ENCODE data around the gene GPR61.

The GPR61 gene

DNA sequence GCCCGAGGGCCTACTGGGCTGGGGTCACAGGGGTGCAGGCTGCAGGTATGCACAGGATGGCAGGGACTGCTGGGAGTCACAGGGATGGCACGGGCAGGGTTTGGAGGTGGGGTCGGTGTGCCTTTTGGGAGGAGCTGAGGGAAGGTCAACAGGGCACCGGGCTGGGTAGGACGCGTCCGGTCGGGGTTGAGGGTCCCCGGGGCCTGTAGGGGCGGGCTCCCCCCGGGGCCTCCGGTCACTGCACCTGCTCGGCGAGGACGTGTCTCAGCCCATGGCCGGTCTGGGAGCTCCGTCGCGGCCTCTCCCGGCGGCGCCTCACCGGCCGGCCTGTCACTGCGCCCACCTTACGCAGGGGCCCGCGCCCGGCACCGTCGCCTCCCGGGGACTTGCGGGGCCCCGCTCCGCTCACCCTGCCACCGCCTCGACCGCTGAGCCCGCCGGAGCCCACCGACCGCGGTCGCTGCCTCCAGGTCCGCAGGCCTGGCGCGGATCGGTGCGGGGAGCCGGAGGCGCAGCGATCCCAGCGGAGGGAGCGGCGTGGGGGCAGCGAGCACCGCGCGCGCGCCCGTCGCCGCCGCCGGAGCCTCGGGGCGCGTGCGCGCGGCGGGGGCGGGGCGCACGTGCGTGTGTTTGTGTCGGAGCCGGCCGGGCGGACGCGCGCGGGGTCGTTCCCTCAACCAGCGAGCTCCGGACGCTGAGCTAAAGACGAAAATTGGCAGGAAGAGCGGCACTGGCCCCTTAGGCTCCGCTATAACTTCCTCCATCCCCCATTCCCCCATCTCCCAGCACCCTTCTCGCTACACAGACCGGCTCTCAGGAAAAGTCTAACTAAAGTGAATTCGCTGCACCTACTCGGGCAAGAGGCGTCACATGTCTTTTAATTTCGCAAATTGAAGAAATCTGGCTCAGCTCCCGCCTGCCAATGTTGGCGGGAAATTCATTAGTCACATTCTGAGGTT lies 30.2 kb upstream of the GPR61 start, which contains the start of gene AMIGO1:
AMIGO1 (minus strand) TSS at position 552 of the 959 bp plus-strand sequence. CDS start 815 bp downstream, outside the sequence.
- DNase-seq (ENCODE audit: low read depth) = peak; percentile 47

- no peak for DNase-seq (ENCODE audit: low read depth)
Observed at GRCh38 chr1:109513110-109513710, 26.5 kb upstream of the GPR61 start.

- no peak for DNase-seq (ENCODE audit: low read depth)
Observed at GRCh38 chr1:109514846-109515245, 24.8 kb upstream of the GPR61 start.

GRCh38 chr1:109516872-109517271 lies 22.8 kb upstream of the GPR61 start:
- no peak for DNase-seq (ENCODE audit: low read depth)

- no peak for DNase-seq (ENCODE audit: low read depth)
Observed at GRCh38 chr1:109517337-109517736, 22.3 kb upstream of the GPR61 start.

- DNase-seq (ENCODE audit: low read depth) = no peak
Observed at GRCh38 chr1:109521002-109521951, 18.4 kb upstream of the GPR61 start.

DNA sequence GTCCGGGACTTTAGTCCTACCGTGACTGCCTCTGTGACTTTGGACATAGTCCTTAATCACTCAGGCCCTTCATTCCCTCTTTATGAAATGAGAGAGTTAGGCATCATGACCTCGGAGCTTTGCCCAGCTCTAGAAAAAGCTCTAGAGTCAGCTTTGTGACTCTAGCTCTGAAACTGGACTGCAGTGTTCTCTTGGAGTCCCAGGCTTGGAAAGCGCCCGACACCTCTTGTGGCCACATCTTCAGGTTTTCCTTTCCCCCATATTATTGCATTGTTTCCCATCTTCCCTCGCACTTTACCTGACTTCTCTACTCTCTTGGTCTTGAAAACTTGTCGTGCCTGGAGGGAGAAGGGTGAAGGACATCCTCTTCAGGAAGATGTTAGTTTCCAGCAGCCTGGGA lies 17.6 kb upstream of the GPR61 start:
- DNase-seq (ENCODE audit: low read depth) = no peak

DNA sequence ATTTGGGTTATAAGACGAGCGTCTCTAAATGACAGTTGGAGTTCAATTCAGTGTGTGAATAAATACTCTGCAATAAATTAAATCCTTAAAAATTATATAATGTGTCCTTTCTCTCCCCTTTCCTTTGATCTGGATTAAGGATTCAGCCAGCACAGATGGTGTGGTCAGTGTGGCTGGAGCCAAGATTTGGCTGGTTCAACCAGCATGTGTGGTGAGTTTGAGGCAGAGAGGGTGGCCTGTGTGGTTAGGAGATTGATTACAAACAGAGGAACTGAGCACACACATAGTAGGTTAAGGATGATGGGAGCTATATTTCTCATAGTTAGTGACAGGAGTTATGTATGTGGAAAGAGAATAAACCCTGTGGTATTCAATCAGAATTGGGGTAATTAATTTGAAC lies 16.0 kb upstream of the GPR61 start:
- DNase-seq (ENCODE audit: low read depth) = no peak

DNA sequence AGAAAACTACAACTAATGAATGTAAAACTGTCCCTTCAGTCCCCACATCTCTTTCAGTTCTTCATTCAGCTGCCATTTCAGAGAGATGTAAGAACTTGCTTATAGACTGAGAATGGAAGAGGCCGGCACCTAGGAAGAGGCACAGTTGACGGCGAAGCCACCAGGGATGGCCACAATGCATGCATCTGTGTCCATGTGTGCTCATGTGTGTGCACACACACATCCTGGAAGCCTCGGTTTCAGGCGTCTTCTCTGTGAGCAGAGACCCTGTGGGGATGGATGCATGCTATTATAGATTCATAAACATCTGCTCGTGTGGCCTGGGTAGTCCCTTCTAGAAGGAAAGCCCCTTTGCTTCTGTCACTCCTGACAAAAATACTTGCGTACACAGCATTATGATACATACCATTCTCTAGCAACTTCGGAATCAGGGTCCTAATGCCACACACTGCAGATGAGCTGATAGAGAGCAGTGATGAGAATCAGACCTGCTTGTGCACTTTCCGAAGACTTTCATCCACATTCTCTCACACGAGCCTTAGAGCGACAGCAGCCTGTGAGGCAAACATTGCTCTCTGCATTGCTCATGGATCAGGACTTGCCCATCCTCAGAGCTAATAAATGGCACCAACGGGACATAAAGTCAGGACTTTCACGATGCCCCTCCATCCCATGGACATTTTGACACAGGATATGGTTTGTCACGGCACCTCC lies 12.4 kb upstream of the GPR61 start:
- DNase-seq (ENCODE audit: low read depth) = no peak

DNA sequence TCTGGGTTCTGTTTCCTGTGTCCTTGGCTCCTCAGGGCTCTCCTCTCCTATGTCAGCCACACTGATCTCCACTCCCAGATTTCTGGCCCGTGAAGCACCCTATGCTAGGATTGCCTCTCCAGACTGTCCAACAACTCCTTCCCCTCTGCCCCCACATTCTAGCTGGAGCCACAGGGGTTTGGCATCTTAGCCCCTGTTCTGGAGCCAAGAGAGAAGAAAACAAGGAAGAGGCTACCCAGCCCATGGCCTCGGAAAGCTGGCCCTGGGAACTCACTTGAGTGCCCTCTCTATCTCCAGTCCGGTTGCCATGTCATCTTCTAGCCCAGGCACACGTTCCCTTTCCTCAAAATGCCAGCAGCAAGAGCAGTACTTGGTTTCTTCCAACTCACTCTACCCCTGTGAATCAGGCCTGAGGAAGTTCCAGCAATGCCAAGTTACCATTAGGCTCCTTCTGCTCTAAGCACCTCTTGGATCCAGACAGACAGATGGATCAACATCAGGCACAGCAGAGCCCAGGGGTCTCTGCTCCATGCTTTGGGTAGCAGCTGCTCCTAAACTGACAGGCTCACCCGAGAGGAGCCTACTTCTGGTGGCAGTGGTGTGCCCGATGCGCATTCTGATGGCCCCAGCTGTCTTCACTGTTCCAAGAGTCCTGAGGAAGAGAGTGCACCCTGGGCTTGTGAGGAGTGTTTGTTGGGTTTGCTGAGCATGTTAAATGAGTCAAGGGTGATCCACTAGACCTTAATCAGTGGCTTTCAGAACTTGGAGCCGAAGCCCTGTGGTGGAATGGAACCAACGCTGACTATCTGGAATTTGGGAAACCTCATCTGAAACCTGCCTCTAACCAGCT lies 11.6 kb upstream of the GPR61 start:
- DNase-seq (ENCODE audit: low read depth) = no peak

DNA sequence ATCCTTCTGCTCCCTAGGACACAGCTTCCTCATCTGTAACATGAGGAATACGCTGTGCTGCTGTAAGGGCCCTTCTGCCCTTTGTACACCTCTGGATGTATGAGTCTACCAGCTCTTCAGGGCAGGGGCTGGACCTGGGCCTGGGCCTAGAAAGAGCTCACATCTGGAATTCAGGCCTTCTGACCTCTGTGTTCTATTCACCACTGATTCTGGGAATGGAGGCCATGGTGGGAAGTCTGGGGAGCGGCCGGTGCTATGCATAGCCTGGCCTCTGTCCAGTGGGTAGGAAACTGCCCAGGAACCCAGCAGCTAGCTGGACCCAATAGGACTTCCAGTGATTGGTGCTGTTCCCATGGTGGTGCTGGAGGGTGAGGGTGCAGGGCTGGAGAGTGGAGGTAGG lies 11.0 kb upstream of the GPR61 start:
- no peak for DNase-seq (ENCODE audit: low read depth)

DNA sequence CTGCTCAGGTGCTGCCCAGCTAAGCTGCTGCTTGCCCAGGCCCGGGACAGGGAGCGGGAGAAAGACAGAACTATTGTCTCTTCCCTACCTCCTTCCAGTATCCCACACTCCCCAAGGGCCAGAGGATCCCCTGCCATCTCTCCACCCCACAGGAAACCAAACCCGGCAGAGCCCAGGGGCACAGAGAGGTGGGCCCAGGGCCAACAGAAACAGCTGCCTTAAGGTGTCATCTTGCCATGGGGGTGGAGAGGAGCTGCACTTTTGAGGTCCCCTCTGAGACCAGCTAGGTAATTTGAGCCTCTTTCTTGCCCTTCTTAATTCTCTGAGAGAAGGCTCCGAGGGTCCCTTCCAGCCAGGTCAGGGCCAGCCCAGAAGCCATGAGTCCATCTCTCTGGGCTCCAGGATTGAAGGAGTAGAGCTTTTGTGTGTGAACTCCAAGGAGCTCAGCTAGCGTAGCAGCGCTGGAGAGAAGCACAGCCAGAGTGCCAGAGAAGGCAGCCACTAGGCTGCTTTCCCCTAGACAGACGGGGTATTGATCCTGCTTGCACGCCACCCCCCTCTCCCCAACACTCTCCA lies 9.7 kb upstream of the GPR61 start:
- DNase-seq (ENCODE audit: low read depth) = no peak

DNA sequence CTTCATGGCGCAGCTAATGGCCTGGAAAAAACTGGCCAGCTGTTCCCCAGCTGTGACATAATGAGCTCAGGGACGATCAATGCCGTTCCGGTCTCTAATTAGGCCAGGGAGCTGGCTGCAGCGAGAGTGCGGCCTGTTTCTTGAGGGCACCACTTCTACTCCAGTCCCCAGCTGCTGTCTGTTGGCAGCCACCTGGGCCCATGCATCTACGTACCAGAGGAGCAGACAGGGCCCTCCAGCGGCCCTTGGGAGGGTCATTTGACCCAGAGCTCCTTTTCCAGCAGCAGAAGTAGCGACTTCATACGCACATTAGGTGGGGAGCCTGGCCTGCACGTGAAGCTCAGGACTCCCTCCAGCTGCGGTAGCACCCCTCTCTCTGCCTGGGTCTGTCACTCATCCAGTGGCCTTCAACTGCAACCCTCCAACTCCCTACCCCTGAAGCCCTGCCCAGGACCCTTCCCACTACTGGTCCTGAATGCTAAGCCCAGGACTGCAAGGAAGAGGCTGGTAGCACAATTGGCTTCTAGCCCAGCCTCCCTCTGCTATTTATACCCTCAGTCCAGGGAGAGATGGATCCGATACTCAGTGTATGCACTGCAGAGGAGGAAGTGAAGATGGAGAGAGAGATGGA lies 9.1 kb upstream of the GPR61 start:
- DNase-seq (ENCODE audit: low read depth) = no peak

DNA sequence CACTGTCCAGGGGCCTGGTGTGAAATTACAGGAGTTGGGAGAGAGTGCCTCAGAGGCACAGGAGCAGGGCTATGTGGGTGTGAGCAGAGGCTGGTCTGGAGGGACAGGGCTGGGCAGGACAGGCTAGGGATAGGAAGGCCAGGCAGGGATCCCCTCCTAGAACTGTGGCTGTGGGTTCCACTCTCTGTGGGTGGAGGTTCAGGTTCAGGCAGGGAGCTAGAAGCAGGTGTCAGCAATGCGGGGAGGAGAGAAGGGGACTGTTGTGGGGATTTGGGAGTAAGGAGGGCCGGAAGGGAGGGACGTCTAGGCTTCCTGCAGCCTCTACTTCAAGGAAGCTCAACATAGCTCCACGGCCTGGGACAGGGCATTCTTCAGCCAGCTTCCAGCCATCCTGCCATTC lies 8.3 kb upstream of the GPR61 start:
- no peak for DNase-seq (ENCODE audit: low read depth)

DNA sequence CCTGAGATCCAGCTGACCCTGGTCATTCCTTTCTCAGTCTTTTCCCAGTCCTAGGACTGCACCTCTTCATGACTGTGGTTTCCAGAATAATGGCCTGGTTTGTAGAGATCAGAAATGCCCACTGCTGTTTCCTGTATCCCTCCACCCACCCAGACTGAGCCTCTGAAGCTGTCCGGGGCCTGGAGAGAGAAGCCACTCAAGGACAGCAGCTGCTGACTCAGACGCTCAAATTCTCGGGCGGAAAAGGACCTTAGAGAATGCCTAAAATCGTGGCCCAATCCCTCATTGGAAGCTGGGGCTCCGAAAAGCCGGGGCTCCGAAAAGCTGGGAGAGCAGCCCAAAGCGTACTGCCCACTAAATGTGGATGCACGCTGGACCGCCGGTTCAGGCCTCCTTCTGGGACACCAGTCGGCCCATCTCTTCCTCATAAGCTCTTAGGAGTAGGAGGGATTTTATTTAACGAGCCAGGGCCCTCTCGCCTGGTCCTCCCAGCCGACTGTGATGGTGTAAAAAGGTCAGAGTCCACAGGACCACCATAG lies 7.8 kb upstream of the GPR61 start:
- DNase-seq (ENCODE audit: low read depth) = no peak

DNA sequence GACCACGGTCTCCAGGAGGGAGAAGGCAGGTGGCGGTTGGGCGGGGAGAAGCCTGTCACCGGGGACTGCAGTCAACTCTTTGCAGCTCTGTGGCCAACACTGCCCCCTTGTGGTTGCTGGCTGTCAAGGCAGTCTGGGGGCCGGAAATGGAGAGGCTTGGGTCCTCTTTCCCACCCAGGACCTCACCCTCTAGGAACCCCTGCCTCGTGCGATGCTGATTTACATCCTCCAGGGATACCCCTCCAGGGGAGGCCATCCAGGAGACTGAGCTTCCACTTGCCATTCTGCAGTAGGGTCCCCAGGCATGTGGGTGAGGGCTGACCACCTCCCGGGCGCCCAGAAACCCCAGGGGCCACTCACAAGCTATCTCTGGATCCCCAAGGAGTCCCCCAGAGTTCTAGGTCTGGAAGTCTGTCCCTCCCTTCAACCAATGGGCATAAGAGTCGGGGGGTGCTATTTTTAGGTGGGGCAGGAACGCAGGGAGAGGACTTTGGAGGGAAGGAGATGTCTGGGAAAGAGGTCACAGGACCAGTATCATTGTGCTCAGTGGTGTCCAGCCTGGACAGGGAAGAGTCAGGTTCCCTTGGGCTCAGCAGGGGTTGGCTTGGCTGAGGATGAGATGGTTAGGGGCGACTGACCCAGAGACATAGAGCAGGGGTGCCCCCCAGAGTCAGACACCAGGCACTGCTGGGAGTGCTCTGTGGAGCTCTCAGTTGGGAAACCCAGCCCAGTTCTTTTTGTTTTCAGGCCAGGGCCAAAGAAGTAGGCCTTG lies 7.1 kb upstream of the GPR61 start:
- peak; percentile 76 for DNase-seq (ENCODE audit: low read depth)

GRCh38 chr1:109534307-109534858 lies 5.3 kb upstream of the GPR61 start:
- no peak for DNase-seq (ENCODE audit: low read depth)

GRCh38 chr1:109535481-109535880 lies 4.2 kb upstream of the GPR61 start:
- no peak for DNase-seq (ENCODE audit: low read depth)
